AG10803 (cell line): ENCODE results near the gene GSTK1.

Source experiments
- DNase-seq: peaks from one replicate; pipeline ENCODE4 v3.0.0; 2010; ENCODE audit warnings: low read depth
- H3K4me3 ChIP-seq: 2 replicates; pipeline ENCODE4 v1.5.1; 2011; ENCODE audit warnings: mild to moderate bottlenecking, low read length, control low read depth
- CTCF ChIP-seq: conservative IDR thresholded peaks from 2 replicates; pipeline ENCODE4 v1.5.1; 2011; ENCODE audit warnings: mild to moderate bottlenecking, low read length, control low read depth, inconsistent platforms

GSTK1 gene

GRCh38 chr7:143272871-143273270 is 9.6 kb downstream of the GSTK1 start:
- no peak for TF ChIP-seq CTCF
- H3K4me3 ChIP-seq: no peak overlapping the region
- DNase-seq: no peak

GRCh38 chr7:143279186-143280098 is 16.2 kb downstream of the GSTK1 start:
- TF ChIP-seq CTCF: no peak

GRCh38 chr7:143280160-143280559 is 16.9 kb downstream of the GSTK1 start:
- no peak overlapping the region for H3K4me3 ChIP-seq
- no peak for DNase-seq
- TF ChIP-seq CTCF: no peak

More at GRCh38 chr7:143279186-143280098, 16.2 kb downstream of the GSTK1 start:
- H3K4me3 ChIP-seq: no peak overlapping the region
- DNase-seq: peak; percentile 87

- DNase-seq: no peak
- H3K4me3 ChIP-seq: no peak overlapping the region
- no peak for TF ChIP-seq CTCF
Observed at GRCh38 chr7:143280566-143280965, 17.3 kb downstream of the GSTK1 start.

GRCh38 chr7:143281529-143281928 is 18.3 kb downstream of the GSTK1 start:
- H3K4me3 ChIP-seq: no peak overlapping the region
- TF ChIP-seq CTCF: no peak
- DNase-seq: no peak

GRCh38 chr7:143282124-143282523 is 18.9 kb downstream of the GSTK1 start:
- no peak for DNase-seq
- no peak overlapping the region for H3K4me3 ChIP-seq
- no peak for TF ChIP-seq CTCF

- no peak for TF ChIP-seq CTCF
- no peak overlapping the region for H3K4me3 ChIP-seq
- no peak for DNase-seq
Observed at GRCh38 chr7:143283381-143283780, 20.1 kb downstream of the GSTK1 start.
